Keratinocyte (primary cell): ENCODE results near the gene ELL.

Experiments used
- CTCF ChIP-seq, 3 experiments: IDR thresholded peaks in 1 of 3; conservative IDR thresholded peaks in 1 of 3; optimal IDR thresholded peaks in 1 of 3; 2 replicates in 2 of 3; 3 replicates in 1 of 3; pipeline versions ENCODE3 to v1.5.1; 2011; ENCODE audit warnings: low read length in 3 of 3, mild to moderate bottlenecking in 3 of 3, moderate library complexity in 2 of 3, control low read depth in 1 of 3, inconsistent platforms in 1 of 3; ENCODE audit not compliant: insufficient read depth in 2 of 3; ENCODE audit errors: extremely low read depth in 1 of 3
- EZH2 ChIP-seq: IDR thresholded peaks from one replicate; pipeline ENCODE4 v1.6.1; 2012; ENCODE audit warnings: inconsistent platforms, mild to moderate bottlenecking, low read length, moderate library complexity

- no peak for TF ChIP-seq EZH2
- no peak for TF ChIP-seq CTCF (optimal IDR thresholded peaks at IDR 0.05 in 1 of 3, IDR thresholded peaks at IDR 0.05 in 1 of 3, conservative IDR thresholded peaks at IDR 0.05 in 1 of 3; ENCODE audit: extremely low read depth in 1 of 3, insufficient read depth in 2 of 3, low read length in 3 of 3)
Observed at GRCh38 chr19:18526316-18526715, 4.4 kb upstream of the ELL start.
